ENCODE results near the gene PERCC1. TPM values are rescaled to one million over a fixed set of nuclear protein-coding genes. Genes with fewer than 3 reads are reported as not detected.

The PERCC1 gene
- total and polyA plus RNA-seq, 2 experiments from 2014 or later = 0.18 TPM; not detected in 1

DNA sequence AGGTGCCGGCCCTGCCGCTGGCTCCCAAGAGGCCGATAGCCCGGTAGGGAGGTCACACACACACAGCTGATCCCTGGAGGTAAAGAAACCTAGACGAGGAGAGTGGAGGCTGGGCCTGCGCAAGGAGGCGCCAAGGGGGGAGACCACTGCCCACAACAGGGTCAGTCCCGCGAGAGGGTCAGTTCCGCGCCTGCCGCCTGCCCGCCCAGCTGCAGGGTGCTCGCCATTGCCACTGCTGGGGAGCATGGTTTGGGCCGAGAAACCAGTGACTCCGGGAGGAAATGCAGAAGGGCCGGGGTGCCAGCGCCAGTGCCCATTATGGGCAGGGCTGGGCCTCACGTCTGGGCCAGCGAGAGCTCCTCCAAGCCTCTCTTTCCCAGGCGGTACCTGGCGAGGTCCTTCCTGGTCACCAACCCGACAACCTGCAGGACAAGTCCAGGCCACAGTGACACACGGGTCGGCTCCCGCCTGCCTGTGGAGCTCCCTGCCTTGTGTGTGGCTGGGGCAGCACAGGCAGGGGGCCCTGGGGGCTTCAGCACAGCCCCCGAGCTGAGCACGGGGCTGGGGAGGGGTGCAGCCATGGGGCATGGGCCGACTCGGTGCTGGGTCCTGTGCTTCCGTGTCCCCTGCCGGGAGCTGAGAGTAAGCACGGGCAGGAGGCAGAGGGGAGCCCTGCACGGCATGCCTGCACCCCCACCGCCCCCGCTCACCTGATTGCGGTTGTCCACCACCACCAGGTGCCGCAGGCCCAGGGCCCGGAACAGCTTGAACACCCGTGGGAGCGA lies 15.6 kb downstream of the PERCC1 start:
- Histone ChIP-seq H3K27me3 (no peaks in the 10 kb centered on the region), H3K27ac (no peak overlapping the region), H3K36me3 (no peaks in the 10 kb centered on the region), H3K9me3 (ENCODE audit: low read depth) (no peaks in the 10 kb centered on the region), H3K4me3 (no peak overlapping the region), H3K4me1 (ENCODE audit: low read depth) (no peaks in the 10 kb centered on the region)
- no peak for DNase-seq (ENCODE audit: low read depth in 1 of 2, low spot score in 1 of 2)
- TF ChIP-seq, protein P1, sequence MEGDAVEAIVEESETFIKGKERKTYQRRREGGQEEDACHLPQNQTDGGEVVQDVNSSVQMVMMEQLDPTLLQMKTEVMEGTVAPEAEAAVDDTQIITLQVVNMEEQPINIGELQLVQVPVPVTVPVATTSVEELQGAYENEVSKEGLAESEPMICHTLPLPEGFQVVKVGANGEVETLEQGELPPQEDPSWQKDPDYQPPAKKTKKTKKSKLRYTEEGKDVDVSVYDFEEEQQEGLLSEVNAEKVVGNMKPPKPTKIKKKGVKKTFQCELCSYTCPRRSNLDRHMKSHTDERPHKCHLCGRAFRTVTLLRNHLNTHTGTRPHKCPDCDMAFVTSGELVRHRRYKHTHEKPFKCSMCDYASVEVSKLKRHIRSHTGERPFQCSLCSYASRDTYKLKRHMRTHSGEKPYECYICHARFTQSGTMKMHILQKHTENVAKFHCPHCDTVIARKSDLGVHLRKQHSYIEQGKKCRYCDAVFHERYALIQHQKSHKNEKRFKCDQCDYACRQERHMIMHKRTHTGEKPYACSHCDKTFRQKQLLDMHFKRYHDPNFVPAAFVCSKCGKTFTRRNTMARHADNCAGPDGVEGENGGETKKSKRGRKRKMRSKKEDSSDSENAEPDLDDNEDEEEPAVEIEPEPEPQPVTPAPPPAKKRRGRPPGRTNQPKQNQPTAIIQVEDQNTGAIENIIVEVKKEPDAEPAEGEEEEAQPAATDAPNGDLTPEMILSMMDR (IDR thresholded peaks at IDR 0.05; ENCODE audit: low read depth, low read length) = no peak

DNA sequence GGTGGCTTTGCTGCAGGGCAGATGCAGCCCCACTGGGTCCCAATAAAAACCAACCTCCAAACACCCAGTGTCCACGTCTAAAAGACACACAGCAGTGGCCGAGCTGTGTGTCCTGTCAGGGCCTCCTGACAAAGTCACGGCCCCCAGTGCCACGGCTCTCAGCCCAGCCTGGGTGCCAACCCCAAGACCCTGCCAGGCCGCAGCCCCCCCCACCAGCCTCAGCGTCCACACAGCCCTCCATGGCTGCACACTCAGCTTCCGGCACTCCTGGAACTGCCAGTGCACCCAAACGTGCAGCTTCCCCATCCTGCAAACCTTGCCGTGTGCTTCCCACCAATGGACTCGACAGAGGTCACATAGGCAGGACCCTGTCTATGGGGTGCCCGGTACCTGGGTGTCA lies 17.1 kb downstream of the PERCC1 start:
- H3K4me1 ChIP-seq (ENCODE audit: low read depth) = no peaks in the 10 kb centered on the region
- no peaks in the 10 kb centered on the region for H3K36me3 ChIP-seq
- TF ChIP-seq, protein P1 (IDR thresholded peaks at IDR 0.05; ENCODE audit: low read depth, low read length) = no peak
- no peaks in the 10 kb centered on the region for H3K27me3 ChIP-seq
- no peak for DNase-seq (ENCODE audit: low read depth in 1 of 2, low spot score in 1 of 2)
- no peak overlapping the region for H3K27ac ChIP-seq
- no peaks in the 10 kb centered on the region for H3K9me3 ChIP-seq (ENCODE audit: low read depth)
- H3K4me3 ChIP-seq = no peak overlapping the region

DNA sequence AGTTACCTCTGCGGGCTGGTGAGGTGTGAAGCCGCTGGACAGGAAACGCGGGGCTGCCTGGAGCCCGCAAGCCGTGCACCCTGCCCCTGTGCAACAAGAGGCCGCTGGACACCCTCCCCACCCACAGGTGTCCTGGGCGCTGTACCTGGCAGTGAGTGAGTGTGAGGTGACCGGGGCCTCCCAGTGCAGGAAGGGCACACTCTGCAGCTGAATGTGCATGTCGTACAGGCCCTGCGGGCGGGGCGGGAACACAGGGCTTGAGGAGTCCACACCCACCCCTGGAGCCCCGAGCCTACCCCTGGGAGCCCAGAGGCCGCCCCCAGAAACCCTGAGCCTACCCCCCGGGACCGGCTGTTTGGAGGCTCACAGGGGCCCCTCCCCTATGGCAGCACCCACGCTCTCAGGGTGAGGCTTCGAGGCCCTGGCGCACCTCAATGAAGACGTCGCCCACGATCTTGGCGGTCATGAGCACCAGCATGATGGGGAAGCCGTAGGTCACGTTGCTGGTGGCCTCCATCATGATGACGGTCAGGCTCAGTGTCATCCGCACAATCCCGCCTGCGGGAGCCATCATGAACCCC lies 17.7 kb downstream of the PERCC1 start:
- TF ChIP-seq, protein P1 (IDR thresholded peaks at IDR 0.05; ENCODE audit: low read depth, low read length) = no peak
- H3K36me3 ChIP-seq = no peaks in the 10 kb centered on the region

DNA sequence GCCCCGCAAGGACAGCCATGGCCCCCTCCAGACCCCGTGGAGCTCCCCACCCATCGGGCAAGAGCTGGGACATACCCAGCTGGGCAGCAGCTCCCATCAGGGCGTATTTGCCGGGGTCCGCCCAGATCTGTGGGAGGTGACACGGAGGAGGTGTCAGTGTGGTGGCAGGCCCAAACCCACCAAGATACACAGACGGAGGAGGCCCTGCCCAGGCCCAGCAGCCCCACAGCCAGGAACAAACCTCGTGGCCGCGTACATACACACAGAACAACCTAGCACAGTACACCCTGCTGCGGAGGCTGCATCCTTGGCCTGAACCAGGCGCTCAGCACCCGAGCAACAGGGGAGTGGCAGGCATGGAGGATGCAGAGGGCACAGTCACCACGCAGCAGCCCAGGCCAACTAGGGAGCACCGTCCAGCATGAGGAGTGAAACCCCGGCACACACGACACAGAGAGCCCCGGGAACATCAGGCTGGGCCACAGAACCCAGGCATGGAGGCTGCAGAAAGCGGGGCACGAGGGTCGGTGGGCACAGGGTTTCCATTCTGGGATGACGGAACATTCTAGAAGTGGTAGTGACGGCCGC lies 18.4 kb downstream of the PERCC1 start:
- TF ChIP-seq, protein P1 (IDR thresholded peaks at IDR 0.05; ENCODE audit: low read depth, low read length) = no peak
- no peaks in the 10 kb centered on the region for H3K9me3 ChIP-seq (ENCODE audit: low read depth)
- no peak overlapping the region for H3K4me3 ChIP-seq
- no peak for DNase-seq (ENCODE audit: low read depth in 1 of 2, low spot score in 1 of 2)
- no peaks in the 10 kb centered on the region for H3K27me3 ChIP-seq
- no peaks in the 10 kb centered on the region for H3K4me1 ChIP-seq (ENCODE audit: low read depth)
- no peak overlapping the region for H3K27ac ChIP-seq
- H3K36me3 ChIP-seq = no peaks in the 10 kb centered on the region

More for the DNA sequence above, 17.7 kb downstream of the PERCC1 start:
- H3K4me1 ChIP-seq (ENCODE audit: low read depth) = no peaks in the 10 kb centered on the region
- H3K4me3 ChIP-seq = no peak overlapping the region
- no peaks in the 10 kb centered on the region for H3K9me3 ChIP-seq (ENCODE audit: low read depth)
- H3K27me3 ChIP-seq = no peaks in the 10 kb centered on the region
- H3K27ac ChIP-seq = no peak overlapping the region
- no peak for DNase-seq (ENCODE audit: low read depth in 1 of 2, low spot score in 1 of 2)

DNA sequence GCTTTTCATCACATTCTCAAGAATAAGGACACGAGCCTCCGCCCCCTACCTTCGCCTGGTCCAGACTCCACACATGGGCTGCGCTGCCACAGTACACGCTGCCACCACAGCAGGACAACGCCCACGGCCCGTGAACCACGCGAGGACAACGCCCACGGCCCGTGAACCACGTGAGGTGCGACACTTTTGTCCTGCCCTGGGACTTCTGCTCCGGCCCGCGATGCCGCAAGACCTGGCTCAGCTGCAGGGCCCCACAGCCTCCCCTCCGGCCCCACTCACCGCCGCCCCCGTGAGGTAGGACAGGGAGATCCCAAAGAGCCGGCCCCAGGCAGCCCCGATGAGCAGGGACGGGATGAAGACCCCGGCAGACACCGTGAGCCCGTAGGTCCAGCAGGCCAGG lies 19.3 kb downstream of the PERCC1 start:
- no peaks in the 10 kb centered on the region for H3K27me3 ChIP-seq
- H3K9me3 ChIP-seq (ENCODE audit: low read depth) = no peaks in the 10 kb centered on the region
- no peak overlapping the region for H3K27ac ChIP-seq
- H3K4me3 ChIP-seq = no peak overlapping the region
- H3K4me1 ChIP-seq (ENCODE audit: low read depth) = no peaks in the 10 kb centered on the region
- peaks cover 5% of the 10 kb centered on the region for H3K36me3 ChIP-seq
- no peak for DNase-seq (ENCODE audit: low read depth in 1 of 2, low spot score in 1 of 2)
- TF ChIP-seq, protein P1 (IDR thresholded peaks at IDR 0.05; ENCODE audit: low read depth, low read length) = no peak

Data from cardiac muscle cell (in vitro differentiated cells and primary cell).